Measurements from ENCODE around the gene ZSCAN20. TPM values are rescaled to one million over a fixed set of nuclear protein-coding genes. Genes with fewer than 3 reads are reported as not detected.

ZSCAN20 gene
- total RNA-seq, 1 donor: 6.2 TPM

DNA sequence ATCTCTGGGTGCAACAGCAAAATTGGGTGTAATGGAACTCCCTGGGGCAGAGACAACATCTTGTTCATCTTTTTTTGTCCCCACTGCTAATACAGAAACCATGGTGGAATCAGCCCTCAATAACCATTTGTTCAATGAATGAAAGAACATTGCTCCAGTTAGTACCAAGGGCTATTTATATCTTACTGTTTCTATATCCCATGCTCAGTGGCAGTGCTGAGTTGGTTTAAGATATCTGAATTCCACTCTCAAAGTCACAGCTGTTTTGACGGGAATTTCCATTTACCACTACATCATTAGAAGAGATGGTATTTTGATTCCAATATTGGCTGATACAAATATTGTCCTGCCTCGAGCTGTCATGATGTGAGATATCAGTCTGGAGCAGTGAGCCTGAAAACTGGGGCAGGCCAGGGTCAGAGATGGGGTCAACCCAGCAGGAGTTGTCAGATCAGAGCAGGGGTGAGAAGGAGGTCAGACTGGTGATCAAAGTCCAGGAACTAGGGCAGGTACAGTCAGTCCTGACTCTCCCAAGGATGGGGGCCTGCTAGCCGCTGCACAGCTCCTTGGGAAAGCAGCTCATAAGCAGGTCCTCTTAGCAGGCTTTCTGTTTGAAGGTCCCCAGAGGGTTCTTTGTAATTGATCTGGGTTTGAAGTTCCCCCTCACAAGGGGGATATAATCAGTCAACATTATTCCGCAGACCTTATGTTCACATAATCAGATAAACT lies 35.7 kb upstream of the ZSCAN20 start:
- no peak for DNase-seq (ENCODE audit: low read depth)

DNA sequence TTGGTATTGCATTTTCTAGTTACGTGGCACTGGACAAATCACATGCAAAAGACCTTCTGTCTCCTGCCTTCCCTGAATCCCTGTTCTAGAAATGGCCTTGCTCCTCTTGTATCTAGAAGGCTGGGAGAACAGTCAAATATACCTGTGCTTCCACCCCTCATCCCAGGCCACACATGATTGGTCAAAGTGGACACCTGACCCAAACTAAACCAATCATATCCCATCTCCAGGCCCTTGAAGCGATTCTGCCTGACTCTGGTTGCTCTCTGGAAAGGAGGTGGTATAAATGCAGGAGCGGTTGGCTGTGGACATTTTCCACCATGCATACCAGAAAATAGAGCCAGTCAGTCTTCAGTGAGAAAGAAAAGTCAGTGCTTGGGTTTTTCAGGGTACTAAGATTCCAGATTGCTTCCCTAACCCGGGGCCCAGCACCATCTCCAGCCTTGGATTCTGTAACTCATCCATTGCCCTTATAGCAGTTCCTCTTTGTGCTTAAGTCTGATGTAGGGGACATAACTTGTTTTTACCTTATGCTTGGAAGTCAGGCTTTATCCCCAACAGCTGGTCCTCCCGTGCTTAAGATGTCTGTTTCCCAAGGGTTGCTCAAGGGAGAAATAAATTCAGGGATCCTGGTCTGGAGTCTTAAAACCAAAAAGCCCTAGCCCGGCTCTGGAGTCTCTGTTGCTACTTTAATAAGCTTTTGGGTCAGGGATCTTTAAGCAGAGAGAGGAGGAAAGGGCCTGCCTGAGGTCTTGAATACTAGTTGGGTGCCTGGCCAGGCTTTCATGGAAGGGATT lies 33.9 kb upstream of the ZSCAN20 start:
- no peak overlapping the region for H3K4me3 ChIP-seq (ENCODE audit: low read depth, low read length)
- TF ChIP-seq, protein P1, sequence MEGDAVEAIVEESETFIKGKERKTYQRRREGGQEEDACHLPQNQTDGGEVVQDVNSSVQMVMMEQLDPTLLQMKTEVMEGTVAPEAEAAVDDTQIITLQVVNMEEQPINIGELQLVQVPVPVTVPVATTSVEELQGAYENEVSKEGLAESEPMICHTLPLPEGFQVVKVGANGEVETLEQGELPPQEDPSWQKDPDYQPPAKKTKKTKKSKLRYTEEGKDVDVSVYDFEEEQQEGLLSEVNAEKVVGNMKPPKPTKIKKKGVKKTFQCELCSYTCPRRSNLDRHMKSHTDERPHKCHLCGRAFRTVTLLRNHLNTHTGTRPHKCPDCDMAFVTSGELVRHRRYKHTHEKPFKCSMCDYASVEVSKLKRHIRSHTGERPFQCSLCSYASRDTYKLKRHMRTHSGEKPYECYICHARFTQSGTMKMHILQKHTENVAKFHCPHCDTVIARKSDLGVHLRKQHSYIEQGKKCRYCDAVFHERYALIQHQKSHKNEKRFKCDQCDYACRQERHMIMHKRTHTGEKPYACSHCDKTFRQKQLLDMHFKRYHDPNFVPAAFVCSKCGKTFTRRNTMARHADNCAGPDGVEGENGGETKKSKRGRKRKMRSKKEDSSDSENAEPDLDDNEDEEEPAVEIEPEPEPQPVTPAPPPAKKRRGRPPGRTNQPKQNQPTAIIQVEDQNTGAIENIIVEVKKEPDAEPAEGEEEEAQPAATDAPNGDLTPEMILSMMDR (IDR thresholded peaks at IDR 0.05; ENCODE audit: insufficient read depth, low read length): no peak
- DNase-seq (ENCODE audit: low read depth): no peak

More for the DNA sequence above, 35.7 kb upstream of the ZSCAN20 start:
- TF ChIP-seq, protein P1 (IDR thresholded peaks at IDR 0.05; ENCODE audit: insufficient read depth, low read length): no peak
- H3K4me3 ChIP-seq (ENCODE audit: low read depth, low read length): no peak overlapping the region

DNA sequence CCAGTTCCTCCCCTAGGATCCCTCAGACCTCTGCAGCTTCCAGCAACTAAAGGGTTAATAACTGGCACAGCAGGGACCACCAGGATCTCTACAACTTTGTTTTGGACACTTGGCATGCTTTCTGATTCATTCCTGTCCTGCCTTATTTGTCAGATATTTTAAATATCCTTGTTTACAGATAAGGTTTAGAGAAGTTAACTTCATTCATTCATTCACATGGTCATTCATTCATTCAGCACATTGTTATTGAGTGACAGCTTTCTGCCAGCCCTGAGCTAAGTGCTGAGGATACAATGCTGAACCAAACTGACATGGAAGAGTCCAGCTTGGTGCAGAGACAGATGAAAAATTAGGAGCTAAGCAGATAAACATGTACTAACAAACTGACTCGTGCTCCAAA lies 32.8 kb upstream of the ZSCAN20 start:
- DNase-seq (ENCODE audit: low read depth): no peak
- TF ChIP-seq, protein P1 (IDR thresholded peaks at IDR 0.05; ENCODE audit: insufficient read depth, low read length): no peak
- H3K4me3 ChIP-seq (ENCODE audit: low read depth, low read length): no peak overlapping the region

DNA sequence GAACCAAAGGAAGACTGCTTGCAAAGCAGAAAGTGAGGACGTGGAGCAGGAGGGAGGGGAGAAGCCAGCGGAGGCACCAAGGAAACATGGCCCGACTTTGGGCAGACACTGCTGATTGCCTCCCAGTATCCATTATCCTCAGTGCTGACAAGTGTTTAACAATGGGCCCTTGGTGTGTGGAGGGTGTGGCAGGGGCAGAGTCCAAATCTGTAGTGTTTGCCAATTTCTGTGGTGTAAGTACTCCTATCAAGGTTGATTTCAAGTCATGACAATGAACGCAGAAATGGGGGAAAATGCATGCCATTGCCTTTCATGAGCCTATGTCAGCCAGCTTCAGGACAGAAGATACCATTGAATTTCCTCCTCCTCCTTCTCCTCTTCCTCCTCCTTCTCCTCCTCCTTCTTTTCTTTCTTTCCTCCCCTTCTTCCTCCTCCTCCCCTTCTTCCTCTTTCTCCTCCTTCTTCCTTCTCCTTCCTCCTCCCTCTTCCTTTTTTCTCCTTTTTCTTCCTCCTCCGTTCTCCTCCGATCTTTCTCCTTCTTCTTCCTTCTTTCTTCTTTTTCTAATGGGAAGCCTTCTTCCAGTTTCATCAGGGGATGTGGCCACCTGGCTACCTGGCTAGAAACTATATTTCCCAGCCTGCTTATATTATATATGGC lies 31.2 kb upstream of the ZSCAN20 start:
- DNase-seq (ENCODE audit: low read depth): no peak
- no peak overlapping the region for H3K4me3 ChIP-seq (ENCODE audit: low read depth, low read length)
- TF ChIP-seq, protein P1 (IDR thresholded peaks at IDR 0.05; ENCODE audit: insufficient read depth, low read length): no peak

DNA sequence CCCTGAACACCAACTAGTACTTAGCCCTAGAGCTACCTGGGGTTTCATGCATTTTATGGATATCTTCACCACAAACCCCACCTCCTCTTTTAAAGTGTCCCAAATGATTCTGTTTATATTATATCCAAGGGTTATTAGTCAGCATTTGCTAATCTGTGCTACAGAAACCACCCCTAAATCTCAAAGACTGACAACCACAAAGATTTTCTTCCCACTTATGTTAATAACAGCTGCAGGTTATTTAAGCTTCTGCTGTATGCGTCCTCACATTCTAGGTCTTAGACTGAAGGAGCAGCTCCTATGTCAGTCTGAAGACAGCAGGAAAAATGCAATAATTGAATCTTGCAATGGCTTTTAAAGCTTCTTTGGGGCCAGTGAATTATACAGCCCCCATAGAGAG lies 30.3 kb upstream of the ZSCAN20 start:
- DNase-seq (ENCODE audit: low read depth): no peak
- TF ChIP-seq, protein P1 (IDR thresholded peaks at IDR 0.05; ENCODE audit: insufficient read depth, low read length): no peak
- H3K4me3 ChIP-seq (ENCODE audit: low read depth, low read length): no peak overlapping the region

DNA sequence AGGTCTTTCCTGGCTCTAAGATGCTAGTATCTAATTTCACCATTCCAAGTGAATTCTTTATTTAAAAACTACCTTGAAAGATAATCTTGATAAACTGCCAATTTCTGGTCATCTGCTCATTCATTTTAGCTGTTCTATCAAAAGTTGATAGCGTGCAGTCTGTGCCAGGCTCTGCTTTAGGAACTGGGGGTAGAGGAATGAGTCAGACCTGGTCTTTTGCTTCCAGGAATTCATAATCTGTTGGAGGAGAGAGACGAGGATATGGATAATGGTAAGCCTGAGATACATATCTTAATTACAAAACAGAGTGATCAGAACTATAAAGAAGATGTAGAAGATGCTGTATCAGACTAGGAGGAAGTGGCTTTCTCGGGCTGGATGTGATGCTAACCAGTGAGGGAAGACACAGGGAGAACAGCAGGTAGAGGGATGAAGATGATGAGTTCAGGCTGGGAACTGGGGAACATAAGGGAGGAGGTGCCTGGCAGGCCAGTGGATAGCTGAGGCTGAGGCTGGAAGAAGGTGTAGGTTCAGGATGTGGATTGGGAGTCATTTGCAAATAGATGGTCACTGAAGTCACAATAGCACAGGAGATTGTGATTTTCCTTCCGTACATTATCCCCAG lies 29.3 kb upstream of the ZSCAN20 start:
- DNase-seq (ENCODE audit: low read depth): peak; percentile 67
- TF ChIP-seq, protein P1 (IDR thresholded peaks at IDR 0.05; ENCODE audit: insufficient read depth, low read length): no peak

More for the DNA sequence above, 29.3 kb upstream of the ZSCAN20 start:
- no peak overlapping the region for H3K4me3 ChIP-seq (ENCODE audit: low read depth, low read length)
